CD4-positive, CD25-positive, alpha-beta regulatory T cell (primary cell): ENCODE data around the gene TAC4. TPM values are rescaled to one million over a fixed set of nuclear protein-coding genes. Genes with fewer than 3 reads are reported as not detected.

Experiments
- ATAC-seq, 2 donors: fragments of 150-1000 bp; cut with Tn5 transposase; one replicate each; pipeline ENCODE4 v1.10.0; 2021; ENCODE audit warnings: low read depth in 2 of 2, moderate number of reproducible peaks in 2 of 2, moderate library complexity in 1 of 2
- DNase-seq, 3 donors: peaks; one replicate each; pipeline versions ENCODE4 v3.0.0 to v3.0.0-alpha.2; 2012 to 2022; ENCODE audit warnings: mixed read lengths in 1 of 3
- H3K27ac ChIP-seq: one replicate; pipeline ENCODE4 v1.7.0; 2013; ENCODE audit warnings: mild to moderate bottlenecking, low read length; ENCODE audit not compliant: insufficient read depth, poor library complexity, severe bottlenecking
- H3K27me3 ChIP-seq: one replicate; pipeline ENCODE4 v1.7.0; 2013; ENCODE audit warnings: low read length; ENCODE audit not compliant: control insufficient read depth, insufficient read depth
- H3K36me3 ChIP-seq: one replicate; pipeline ENCODE4 v1.7.0; 2013; ENCODE audit warnings: mild to moderate bottlenecking, low read length, moderate library complexity; ENCODE audit not compliant: control insufficient read depth, insufficient read depth
- H3K4me1 ChIP-seq: 2 replicates; pipeline ENCODE4 v1.7.0; 2013; ENCODE audit warnings: mild to moderate bottlenecking, low read length; ENCODE audit not compliant: insufficient read depth, control insufficient read depth, poor library complexity, severe bottlenecking
- H3K4me3 ChIP-seq: one replicate; pipeline ENCODE4 v1.7.0; 2013; ENCODE audit warnings: low read depth, mild to moderate bottlenecking, low read length, moderate library complexity
- H3K9me3 ChIP-seq, 2 experiments: 1 replicate in 1 of 2; 2 replicates in 1 of 2; pipeline ENCODE4 v1.7.0; 2013; ENCODE audit warnings: low read length in 2 of 2, mild to moderate bottlenecking in 1 of 2, moderate library complexity in 1 of 2; ENCODE audit not compliant: control insufficient read depth in 2 of 2
- H3K27ac Mint-ChIP-seq, 3 donors: one replicate each; pipeline ENCODE4 v1.8.0; 2020 to 2022; ENCODE audit warnings: mild to moderate bottlenecking in 3 of 3, mixed read lengths in 3 of 3, moderate library complexity in 2 of 3
- H3K27me3 Mint-ChIP-seq: one replicate; pipeline ENCODE4 v1.8.0; 2022; ENCODE audit warnings: mild to moderate bottlenecking, mixed read lengths
- H3K36me3 Mint-ChIP-seq: one replicate; pipeline ENCODE4 v1.8.0; 2020; ENCODE audit warnings: mixed read lengths
- H3K4me1 Mint-ChIP-seq, 4 donors: one replicate each; pipeline ENCODE4 v1.8.0; 2020 to 2022; ENCODE audit warnings: mixed read lengths in 4 of 4, mild to moderate bottlenecking in 1 of 4
- H3K4me3 Mint-ChIP-seq, 4 donors: one replicate each; pipeline ENCODE4 v1.8.0; 2020 to 2022; ENCODE audit warnings: mild to moderate bottlenecking in 4 of 4, mixed read lengths in 4 of 4, moderate library complexity in 3 of 4
- H3K9me3 Mint-ChIP-seq, 7 donors: one replicate each; pipeline ENCODE4 v1.8.0; 2020 to 2022; ENCODE audit warnings: mixed read lengths in 7 of 7, mild to moderate bottlenecking in 3 of 7, moderate library complexity in 2 of 7
- polyA plus RNA-seq, 4 donors: library from polyadenylated mRNA; unstranded; fragments of 300-500 nt; fragmentation: Illumina TruSeq; gene quantifications; one replicate each; pipeline ENCODE4 v1.2.3, GENCODE V29; 2021
- total RNA-seq: library from RNA; stranded (reverse); gene quantifications from one replicate; pipeline ENCODE4 v1.2.3, GENCODE V29; 2022

The TAC4 gene, protein sequence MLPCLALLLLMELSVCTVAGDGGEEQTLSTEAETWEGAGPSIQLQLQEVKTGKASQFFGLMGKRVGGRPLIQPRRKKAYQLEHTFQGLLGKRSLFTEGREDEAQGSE
- not detected for total RNA-seq
- polyA plus RNA-seq, result not detected

DNA sequence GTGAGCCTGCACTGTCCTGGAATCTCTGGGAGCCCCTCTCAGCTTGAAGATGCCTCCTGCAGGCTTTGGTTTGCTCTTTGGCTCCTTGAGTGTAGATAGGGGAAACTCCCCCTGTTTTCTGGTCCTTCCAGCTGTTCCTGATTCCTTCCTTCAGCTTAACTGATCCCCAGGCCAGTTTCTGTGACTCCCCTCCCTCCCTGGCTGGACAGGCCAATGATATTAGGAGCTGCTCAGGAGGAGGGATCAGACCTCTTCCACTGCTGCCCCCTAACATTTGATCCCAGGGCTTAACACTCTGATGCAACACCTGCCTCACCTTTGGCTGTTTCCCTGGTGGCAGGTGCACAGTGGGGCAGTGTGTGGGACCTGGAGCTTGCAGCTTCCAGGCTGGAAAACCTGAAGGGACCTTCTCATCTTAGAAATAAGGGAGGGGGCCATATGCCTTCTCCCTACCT lies at the start of gene TAC4:
Gene TAC4 (minus strand): TSS at position 51 of the 455 bp plus-strand sequence. CDS start 52 bp downstream, outside the sequence.
- peak within 1 kb of the TSS in 2 of 4 donors; percentile 10 to 71 for H3K4me3 Mint-ChIP-seq
- no peak for ATAC-seq
- H3K27me3 Mint-ChIP-seq, result no peaks in the 10 kb centered on the region
- Histone ChIP-seq H3K27ac (no peak within 1 kb of the TSS), H3K9me3 (no peaks in the 10 kb centered on the region), H3K27me3 (no peaks in the 10 kb centered on the region), H3K4me3 (no peak within 1 kb of the TSS), H3K4me1 (peaks cover 17% of the 10 kb centered on the region), H3K36me3 (peaks cover 5% of the 10 kb centered on the region)
- peak within 1 kb of the TSS; percentile 20 to 71 (median 70) for H3K27ac Mint-ChIP-seq
- H3K4me1 Mint-ChIP-seq, result peaks cover 0 to 34% (median 14%) of the 10 kb centered on the region in 4 donors
- peaks cover 0 to 1% (median 0%) of the 10 kb centered on the region in 7 donors for H3K9me3 Mint-ChIP-seq
- peaks cover 3% of the 10 kb centered on the region for H3K36me3 Mint-ChIP-seq
- DNase-seq, result no peak

DNA sequence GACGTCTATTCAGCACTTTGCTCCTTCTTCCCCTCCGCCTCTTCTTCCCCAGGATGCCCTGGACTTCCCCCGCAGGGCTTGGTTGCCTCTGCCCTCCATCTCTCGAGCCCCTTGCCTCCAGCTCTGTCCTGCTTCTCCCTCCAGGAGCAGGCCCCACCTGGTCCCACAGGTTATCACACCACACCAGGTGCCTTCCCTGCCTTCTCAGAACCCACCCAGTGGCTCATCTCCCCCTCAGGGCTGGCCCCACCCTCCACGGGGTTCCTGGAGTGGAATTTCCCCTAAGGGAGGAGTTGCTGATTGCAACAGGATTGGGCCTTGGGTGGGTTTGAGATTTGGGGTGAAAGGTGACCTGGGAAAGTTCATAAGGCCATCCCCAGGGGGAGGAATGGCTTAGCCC lies 49.0 kb upstream of the TAC4 start:
- Mint-ChIP-seq H3K4me3 (no peak overlapping the region), H3K27ac (peak overlapping the region in 1 of 3 donors; percentile 85), H3K9me3 (peaks cover 0 to 2% (median 0%) of the 10 kb centered on the region in 7 donors), H3K36me3 (peaks cover 3% of the 10 kb centered on the region), H3K27me3 (peaks cover 57% of the 10 kb centered on the region), H3K4me1 (no peaks in the 10 kb centered on the region)
- H3K4me1 ChIP-seq, result no peaks in the 10 kb centered on the region
- H3K9me3 ChIP-seq, result no peaks in the 10 kb centered on the region
- ATAC-seq (no peak), DNase-seq (no peak)
- H3K27ac ChIP-seq, result no peak overlapping the region
- H3K4me3 ChIP-seq, result no peak overlapping the region
- H3K36me3 ChIP-seq, result no peaks in the 10 kb centered on the region
- peaks cover 4% of the 10 kb centered on the region for H3K27me3 ChIP-seq

DNA sequence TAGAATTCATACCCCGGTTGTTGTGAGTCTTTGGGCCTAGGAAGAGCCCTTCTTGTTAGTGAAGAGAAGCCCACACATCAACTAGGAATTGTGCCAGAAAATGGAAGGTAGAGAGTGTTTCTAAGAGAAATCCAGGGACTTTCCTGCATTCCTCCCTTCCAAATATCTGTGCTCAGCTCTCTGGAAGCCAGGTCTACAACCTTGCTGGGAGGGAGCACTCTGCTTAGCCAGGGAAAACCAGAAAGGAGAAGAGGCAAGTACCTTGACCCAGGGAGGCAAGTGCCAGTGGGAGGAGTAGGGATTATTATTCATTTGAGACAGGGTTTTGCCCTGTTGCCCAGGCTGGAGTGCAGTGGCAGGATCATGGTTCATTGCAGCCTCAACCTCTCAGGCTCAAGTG lies 48.4 kb upstream of the TAC4 start:
- H3K27me3 ChIP-seq, result peaks cover 9% of the 10 kb centered on the region
- no peak for DNase-seq

DNA sequence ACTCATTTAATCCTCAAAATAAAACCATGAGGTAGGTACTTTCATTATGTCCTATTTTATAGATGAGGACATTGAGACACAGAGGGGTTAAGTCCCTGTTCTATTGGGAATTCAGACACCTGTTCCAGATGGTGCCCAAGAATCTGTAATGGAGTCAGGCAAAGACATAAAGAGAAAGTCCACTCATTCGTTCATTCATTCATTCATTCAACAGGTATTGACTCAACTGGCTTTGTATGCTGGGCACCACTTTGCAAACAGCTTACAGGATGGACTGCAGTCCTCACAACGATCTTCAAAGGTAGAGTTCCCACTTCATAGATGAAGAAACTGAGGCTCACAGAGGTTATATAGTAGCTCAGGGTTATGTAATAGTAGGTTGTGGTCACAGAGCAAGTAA lies 47.9 kb upstream of the TAC4 start:
- DNase-seq, result no peak
- H3K36me3 Mint-ChIP-seq, result peaks cover 3% of the 10 kb centered on the region
- Histone ChIP-seq H3K36me3 (no peaks in the 10 kb centered on the region), H3K4me1 (no peaks in the 10 kb centered on the region), H3K4me3 (no peak overlapping the region), H3K27me3 (peaks cover 11% of the 10 kb centered on the region), H3K9me3 (no peaks in the 10 kb centered on the region), H3K27ac (no peak overlapping the region)
- H3K4me1 Mint-ChIP-seq, result no peaks in the 10 kb centered on the region
- no peak overlapping the region for H3K4me3 Mint-ChIP-seq
- H3K27ac Mint-ChIP-seq, result no peak overlapping the region
- peaks cover 58% of the 10 kb centered on the region for H3K27me3 Mint-ChIP-seq
- H3K9me3 Mint-ChIP-seq, result peaks cover 0 to 2% (median 0%) of the 10 kb centered on the region in 7 donors
- ATAC-seq, result no peak

More for the DNA sequence above, 48.4 kb upstream of the TAC4 start:
- no peak overlapping the region for H3K4me3 Mint-ChIP-seq
- H3K4me3 ChIP-seq, result no peak overlapping the region
- H3K27ac ChIP-seq, result no peak overlapping the region
- no peak for ATAC-seq
- H3K9me3 ChIP-seq, result no peaks in the 10 kb centered on the region
- no peaks in the 10 kb centered on the region for H3K36me3 ChIP-seq
- no peaks in the 10 kb centered on the region for H3K4me1 ChIP-seq
- H3K36me3 Mint-ChIP-seq, result peaks cover 3% of the 10 kb centered on the region
- peaks cover 58% of the 10 kb centered on the region for H3K27me3 Mint-ChIP-seq
- H3K4me1 Mint-ChIP-seq, result no peaks in the 10 kb centered on the region
- H3K9me3 Mint-ChIP-seq, result peaks cover 0 to 2% (median 0%) of the 10 kb centered on the region in 7 donors
- no peak overlapping the region for H3K27ac Mint-ChIP-seq

DNA sequence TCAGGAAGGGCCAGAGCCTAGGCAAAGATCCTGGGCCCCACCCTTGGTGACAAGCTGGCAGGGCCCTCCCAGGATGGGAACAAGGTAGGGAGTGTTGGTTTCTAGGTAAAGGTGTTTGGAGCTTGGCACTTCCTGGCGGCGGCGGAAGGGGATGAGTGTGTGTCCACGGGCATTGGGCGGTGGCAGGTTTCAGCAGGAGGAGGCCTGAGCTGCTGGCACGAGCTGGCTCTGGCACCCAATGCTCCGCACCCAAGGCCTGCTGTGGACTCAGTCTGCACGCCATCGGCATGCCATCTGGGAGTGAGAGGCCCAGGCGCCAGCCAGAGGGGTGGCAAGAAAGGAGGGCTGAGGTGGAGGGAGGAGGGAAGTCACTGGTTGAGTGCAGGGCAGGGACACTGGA lies 46.9 kb upstream of the TAC4 start:
- Mint-ChIP-seq H3K27ac (no peak overlapping the region), H3K36me3 (peaks cover 3% of the 10 kb centered on the region)

DNA sequence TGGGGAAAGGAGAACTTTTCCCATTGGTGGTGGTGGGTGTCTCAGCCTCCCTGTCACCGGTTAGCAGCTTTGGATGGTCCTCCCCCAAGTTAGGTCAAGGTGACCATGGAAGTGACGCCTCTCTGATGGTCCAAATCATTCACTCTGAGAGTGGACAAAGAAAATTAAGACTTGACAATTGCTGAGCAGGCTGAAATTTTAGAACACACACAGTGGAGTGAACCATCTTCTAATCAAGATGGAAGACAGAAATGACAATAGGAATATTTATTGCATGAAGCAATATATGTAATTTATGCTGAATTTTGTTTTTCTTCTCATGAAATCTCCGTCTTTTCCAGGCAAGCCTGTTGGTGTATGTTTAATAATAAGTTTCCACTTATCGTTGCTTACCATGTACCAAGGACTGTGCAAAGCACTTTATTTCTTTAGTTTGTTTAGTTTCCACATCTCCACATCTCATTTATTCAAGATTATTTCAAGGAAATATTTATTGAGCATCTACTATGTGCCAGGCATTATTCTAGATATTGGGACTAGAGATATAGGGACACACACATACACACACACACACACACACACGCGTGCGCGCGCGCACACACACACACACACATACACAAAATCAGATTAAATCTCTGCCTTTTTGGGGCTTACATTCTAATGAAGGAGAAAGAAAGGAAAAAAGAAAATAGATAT lies 44.0 kb upstream of the TAC4 start:
- Mint-ChIP-seq H3K4me1 (no peaks in the 10 kb centered on the region), H3K27me3 (peaks cover 52% of the 10 kb centered on the region), H3K9me3 (peaks cover 0 to 2% (median 0%) of the 10 kb centered on the region in 7 donors), H3K4me3 (no peak overlapping the region), H3K27ac (no peak overlapping the region), H3K36me3 (no peaks in the 10 kb centered on the region)
- peaks cover 14% of the 10 kb centered on the region for H3K27me3 ChIP-seq
- ATAC-seq (no peak), DNase-seq (no peak)
- H3K4me1 ChIP-seq, result no peaks in the 10 kb centered on the region
- no peaks in the 10 kb centered on the region for H3K9me3 ChIP-seq
- H3K27ac ChIP-seq, result no peak overlapping the region
- no peak overlapping the region for H3K4me3 ChIP-seq
- no peaks in the 10 kb centered on the region for H3K36me3 ChIP-seq

More for the DNA sequence above, 46.9 kb upstream of the TAC4 start:
- H3K9me3 Mint-ChIP-seq, result peaks cover 0 to 2% (median 0%) of the 10 kb centered on the region in 7 donors
- no peaks in the 10 kb centered on the region for H3K9me3 ChIP-seq
- no peak overlapping the region for H3K4me3 Mint-ChIP-seq
- H3K27me3 ChIP-seq, result peaks cover 14% of the 10 kb centered on the region
- peaks cover 53% of the 10 kb centered on the region for H3K27me3 Mint-ChIP-seq
- H3K4me1 ChIP-seq, result no peaks in the 10 kb centered on the region
- no peak for ATAC-seq
- no peaks in the 10 kb centered on the region for H3K4me1 Mint-ChIP-seq
- no peak overlapping the region for H3K4me3 ChIP-seq
- H3K27ac ChIP-seq, result no peak overlapping the region
- no peak for DNase-seq
- H3K36me3 ChIP-seq, result no peaks in the 10 kb centered on the region

DNA sequence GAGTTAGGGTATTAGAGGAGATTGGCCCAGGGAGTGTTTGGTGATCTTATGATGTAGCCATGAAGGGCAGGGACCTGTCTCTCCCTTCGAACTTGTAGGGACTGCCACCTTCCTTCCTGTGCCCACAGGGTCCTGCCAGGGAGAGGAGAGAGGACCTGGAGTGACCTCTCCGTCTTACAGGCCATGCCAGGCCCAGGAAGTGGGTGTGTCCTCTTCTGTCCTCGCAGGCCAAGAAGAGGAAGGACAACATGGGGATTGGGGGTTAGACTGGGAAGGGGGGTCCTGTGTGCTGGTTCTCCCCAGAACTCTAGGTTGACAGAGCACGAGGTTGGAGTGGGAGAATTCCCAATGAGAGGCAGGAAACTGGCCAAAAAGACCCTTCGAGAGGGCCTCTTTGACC lies 43.4 kb upstream of the TAC4 start:
- H3K36me3 Mint-ChIP-seq, result no peaks in the 10 kb centered on the region
- H3K27ac ChIP-seq, result no peak overlapping the region
- no peaks in the 10 kb centered on the region for H3K4me1 Mint-ChIP-seq

DNA sequence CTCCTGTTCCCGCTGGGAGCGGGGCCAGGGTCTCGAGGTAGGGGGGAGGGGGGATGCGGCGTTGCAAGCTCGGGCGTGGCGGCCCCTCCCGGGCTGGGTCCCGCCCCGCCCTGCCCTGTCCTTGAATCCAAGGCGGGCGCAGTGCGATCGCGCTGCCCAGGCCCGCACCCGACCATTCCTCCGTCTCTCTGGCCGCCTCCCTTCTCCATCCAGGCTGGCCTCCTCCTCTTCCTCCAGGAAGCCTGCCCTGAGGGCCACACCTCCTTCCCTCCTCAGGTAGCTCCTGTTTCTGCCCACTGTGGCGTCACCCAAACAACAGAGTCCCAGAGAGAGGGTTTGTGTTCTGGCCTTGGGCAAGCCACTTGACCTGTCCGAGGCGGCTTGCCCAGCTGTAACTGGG lies 43.0 kb upstream of the TAC4 start:
- DNase-seq, result no peak
- Mint-ChIP-seq H3K36me3 (no peaks in the 10 kb centered on the region), H3K27me3 (peaks cover 54% of the 10 kb centered on the region), H3K27ac (no peak overlapping the region), H3K4me1 (no peaks in the 10 kb centered on the region), H3K4me3 (no peak overlapping the region), H3K9me3 (peaks cover 0 to 2% (median 0%) of the 10 kb centered on the region in 7 donors)
- Histone ChIP-seq H3K9me3 (no peaks in the 10 kb centered on the region), H3K4me1 (no peaks in the 10 kb centered on the region), H3K4me3 (no peak overlapping the region), H3K27ac (no peak overlapping the region), H3K27me3 (peaks cover 14% of the 10 kb centered on the region), H3K36me3 (no peaks in the 10 kb centered on the region)
- no peak for ATAC-seq

More for the DNA sequence above, 43.4 kb upstream of the TAC4 start:
- no peaks in the 10 kb centered on the region for H3K36me3 ChIP-seq
- no peaks in the 10 kb centered on the region for H3K9me3 ChIP-seq
- peaks cover 54% of the 10 kb centered on the region for H3K27me3 Mint-ChIP-seq
- H3K4me1 ChIP-seq, result no peaks in the 10 kb centered on the region
- H3K4me3 ChIP-seq, result no peak overlapping the region
- no peak for DNase-seq
- ATAC-seq, result no peak
- no peak overlapping the region for H3K27ac Mint-ChIP-seq
- H3K4me3 Mint-ChIP-seq, result no peak overlapping the region
- peaks cover 14% of the 10 kb centered on the region for H3K27me3 ChIP-seq
- peaks cover 0 to 2% (median 0%) of the 10 kb centered on the region in 7 donors for H3K9me3 Mint-ChIP-seq
